Measurements from ENCODE around the gene RALGDS. TPM values are rescaled to one million over a fixed set of nuclear protein-coding genes. Genes with fewer than 3 reads are reported as not detected.

The RALGDS gene
- total RNA-seq, 1 donor from 2014 or later, result 80.6 TPM

- Mint-ChIP-seq H3K9me3 (ENCODE audit: unreplicated experiment) (no peaks in the 10 kb centered on the region), H3K27me3 (ENCODE audit: unreplicated experiment) (peaks cover 14% of the 10 kb centered on the region), H3K36me3 (ENCODE audit: low read depth, unreplicated experiment) (peaks cover 12% of the 10 kb centered on the region), H3K27ac (ENCODE audit: unreplicated experiment) (no peak overlapping the region), H3K4me1 (ENCODE audit: unreplicated experiment) (peaks cover 54% of the 10 kb centered on the region), H3K4me3 (ENCODE audit: unreplicated experiment) (peak overlapping the region; percentile 71)
- DNase-seq (ENCODE audit: low spot score), result no peak
- no peak for TF ChIP-seq CTCF (IDR thresholded peaks at IDR 0.05; ENCODE audit: unreplicated experiment)
Measured at GRCh38 chr9:133117271-133118178, 3.5 kb downstream of the RALGDS start.

- peaks cover 45% of the 10 kb centered on the region for H3K4me1 Mint-ChIP-seq (ENCODE audit: unreplicated experiment)
- H3K9me3 Mint-ChIP-seq (ENCODE audit: unreplicated experiment), result no peaks in the 10 kb centered on the region
- H3K27me3 Mint-ChIP-seq (ENCODE audit: unreplicated experiment), result peaks cover 10% of the 10 kb centered on the region
- peaks cover 12% of the 10 kb centered on the region for H3K36me3 Mint-ChIP-seq (ENCODE audit: low read depth, unreplicated experiment)
- no peak for DNase-seq (ENCODE audit: low spot score)
- H3K4me3 Mint-ChIP-seq (ENCODE audit: unreplicated experiment), result no peak overlapping the region
- no peak overlapping the region for H3K27ac Mint-ChIP-seq (ENCODE audit: unreplicated experiment)
- TF ChIP-seq CTCF (IDR thresholded peaks at IDR 0.05; ENCODE audit: unreplicated experiment), result no peak
Measured at GRCh38 chr9:133116346-133117231, 4.5 kb downstream of the RALGDS start.

- TF ChIP-seq CTCF (IDR thresholded peaks at IDR 0.05; ENCODE audit: unreplicated experiment), result no peak
- DNase-seq (ENCODE audit: low spot score), result no peak
- Mint-ChIP-seq H3K4me1 (ENCODE audit: unreplicated experiment) (peaks cover 42% of the 10 kb centered on the region), H3K9me3 (ENCODE audit: unreplicated experiment) (no peaks in the 10 kb centered on the region), H3K4me3 (ENCODE audit: unreplicated experiment) (no peak overlapping the region), H3K27me3 (ENCODE audit: unreplicated experiment) (peaks cover 8% of the 10 kb centered on the region), H3K27ac (ENCODE audit: unreplicated experiment) (no peak overlapping the region), H3K36me3 (ENCODE audit: low read depth, unreplicated experiment) (peaks cover 12% of the 10 kb centered on the region)
Measured at GRCh38 chr9:133115604-133116345, 5.3 kb downstream of the RALGDS start.

- H3K27me3 Mint-ChIP-seq (ENCODE audit: unreplicated experiment), result peaks cover 8% of the 10 kb centered on the region
- no peaks in the 10 kb centered on the region for H3K9me3 Mint-ChIP-seq (ENCODE audit: unreplicated experiment)
Measured at GRCh38 chr9:133114886-133115603, 6.0 kb downstream of the RALGDS start.

More at GRCh38 chr9:133114886-133115603, 6.0 kb downstream of the RALGDS start:
- peaks cover 38% of the 10 kb centered on the region for H3K4me1 Mint-ChIP-seq (ENCODE audit: unreplicated experiment)
- DNase-seq (ENCODE audit: low spot score), result no peak
- H3K27ac Mint-ChIP-seq (ENCODE audit: unreplicated experiment), result no peak overlapping the region
- no peak overlapping the region for H3K4me3 Mint-ChIP-seq (ENCODE audit: unreplicated experiment)
- TF ChIP-seq CTCF (IDR thresholded peaks at IDR 0.05; ENCODE audit: unreplicated experiment), result no peak
- peaks cover 16% of the 10 kb centered on the region for H3K36me3 Mint-ChIP-seq (ENCODE audit: low read depth, unreplicated experiment)

Data from endothelial cell (in vitro differentiated cells).